SK-N-SH (cell line): ENCODE measurements around the gene EIF1AD. TPM values are rescaled to one million over a fixed set of nuclear protein-coding genes. Genes with fewer than 3 reads are reported as not detected.

Source experiments
- CTCF ChIA-PET: fragments of 300-600, 350-600 bp; formaldehyde crosslinking; extraction: SDS; loops from one replicate; lab custom pipeline; 2021; lab: Yijun Ruan, JAX
- POLR2A ChIA-PET: fragments of 350-600 bp; sonication (Branson Sonifier 250); formaldehyde crosslinking; extraction: SDS; loops from one replicate; lab custom pipeline; 2020; ENCODE audit warnings: antibody characterized with exemption, inconsistent platforms; lab: Yijun Ruan, JAX
- DNase-seq: peaks from one replicate; pipeline ENCODE4 v3.0.0; 2012
- H2AFZ ChIP-seq: fragments of 200-600 bp; sonication (generic); 2 replicates; pipeline ENCODE4 v1.8.1; 2016; ENCODE audit warnings: antibody characterized with exemption, mild to moderate bottlenecking, low read depth
- H3F3A ChIP-seq: fragments of 200-600 bp; sonication (generic); replicated peaks from 2 replicates; pipeline ENCODE3; 2016; ENCODE audit warnings: antibody characterized with exemption, mild to moderate bottlenecking; ENCODE audit not compliant: insufficient read depth
- H3K27ac ChIP-seq, 2 experiments: fragments of 200-500 bp in 1 of 2; fragments of 200-600 bp in 1 of 2; sonication (Bioruptor generic) in 1 of 2; sonication (generic), shearing (Covaris generic) in 1 of 2; 2 replicates each; pipeline versions ENCODE4 v1.5.1 to v1.6.1; 2014 to 2016; ENCODE audit warnings: low read depth in 2 of 2, inconsistent platforms in 1 of 2, low read length in 1 of 2, mild to moderate bottlenecking in 1 of 2, mixed read lengths in 1 of 2
- H3K27me3 ChIP-seq: fragments of 200-600 bp; sonication (generic), shearing (Covaris generic); 2 replicates; pipeline ENCODE4 v1.6.1; 2016; ENCODE audit warnings: mixed run types; ENCODE audit not compliant: insufficient read depth
- H3K36me3 ChIP-seq, 2 experiments: fragments of 200-500 bp in 1 of 2; fragments of 200-600 bp in 1 of 2; sonication (Bioruptor generic) in 1 of 2; sonication (generic) in 1 of 2; replicated peaks in 1 of 2; 2 replicates each; pipeline versions ENCODE3 to v1.5.1; 2014 to 2016; ENCODE audit warnings: low read length in 1 of 2, mild to moderate bottlenecking in 1 of 2; ENCODE audit not compliant: insufficient read depth in 2 of 2, control insufficient read depth in 1 of 2
- H3K4me1 ChIP-seq, 2 experiments: fragments of 200-500 bp in 1 of 2; fragments of 200-600 bp in 1 of 2; sonication (Bioruptor generic) in 1 of 2; sonication (generic), shearing (Covaris generic) in 1 of 2; 2 replicates each; pipeline versions ENCODE4 v1.5.1 to v1.6.1; 2014 to 2016; ENCODE audit warnings: low read depth in 1 of 2, low read length in 1 of 2, mixed run types in 1 of 2; ENCODE audit not compliant: insufficient read depth in 2 of 2, control insufficient read depth in 1 of 2
- H3K4me2 ChIP-seq: fragments of 200-600 bp; sonication (generic), shearing (Covaris generic); 2 replicates; pipeline ENCODE4 v1.6.1; 2017; ENCODE audit warnings: mixed run types
- H3K4me3 ChIP-seq, 2 experiments: fragments of 200-500 bp in 1 of 2; fragments of 200-600 bp in 1 of 2; sonication (Bioruptor generic) in 1 of 2; sonication (generic), shearing (Covaris generic) in 1 of 2; 2 replicates each; pipeline versions ENCODE4 v1.5.1 to v1.8.1; 2014 to 2016; ENCODE audit warnings: low read depth in 2 of 2, inconsistent platforms in 1 of 2, low read length in 1 of 2, mild to moderate bottlenecking in 1 of 2, mixed read lengths in 1 of 2, moderate library complexity in 1 of 2
- H3K79me2 ChIP-seq: fragments of 200-600 bp; sonication (generic); 2 replicates; pipeline ENCODE4 v1.8.1; 2017; ENCODE audit warnings: mild to moderate bottlenecking; ENCODE audit not compliant: insufficient read depth
- H3K9ac ChIP-seq: fragments of 200-600 bp; sonication (generic); 2 replicates; pipeline ENCODE4 v1.6.1; 2017; ENCODE audit warnings: mixed run types
- H3K9me2 ChIP-seq: fragments of 200-600 bp; sonication (generic); 2 replicates; pipeline ENCODE4 v1.6.1; 2017; ENCODE audit warnings: mixed run types
- H3K9me3 ChIP-seq: fragments of 200-600 bp; sonication (generic); 2 replicates; pipeline ENCODE4 v1.6.1; 2017; ENCODE audit warnings: mixed run types, mild to moderate bottlenecking, moderate library complexity
- H4K20me1 ChIP-seq: fragments of 200-600 bp; sonication (generic); 2 replicates; pipeline ENCODE4 v1.6.1; 2017; ENCODE audit warnings: mild to moderate bottlenecking, mixed run types; ENCODE audit not compliant: insufficient read depth
- CHD2 ChIP-seq: fragments of 150-350 bp; IDR thresholded peaks from 2 replicates; pipeline ENCODE4 v1.6.1; 2018; ENCODE audit warnings: low read length; ENCODE audit not compliant: partially characterized antibody
- CTCF ChIP-seq: fragments of 200-600 bp; sonication (generic); IDR thresholded peaks from 2 replicates; pipeline ENCODE4 v1.6.1; 2017; ENCODE audit warnings: antibody characterized with exemption, mild to moderate bottlenecking, moderate library complexity
- EP300 ChIP-seq, 2 experiments: IDR thresholded peaks; 2 replicates each; pipeline versions ENCODE4 v1.4.0 to v1.6.1; 2012; ENCODE audit warnings: borderline replicate concordance in 1 of 2, low read depth in 1 of 2, low read length in 1 of 2
- EZH2phosphoT487 ChIP-seq: fragments of 200-600 bp; sonication (generic); IDR thresholded peaks from 2 replicates; pipeline ENCODE4 v1.6.1; 2017; ENCODE audit warnings: low read depth, mixed run types, mild to moderate bottlenecking, antibody characterized with exemption, moderate library complexity, borderline replicate concordance
- FOXM1 ChIP-seq: IDR thresholded peaks from 2 replicates; pipeline ENCODE4 v1.4.0; 2012; ENCODE audit warnings: low read depth, mild to moderate bottlenecking
- GABPA ChIP-seq: IDR thresholded peaks from 2 replicates; pipeline ENCODE4 v1.4.0; 2012; ENCODE audit warnings: low read depth, mild to moderate bottlenecking
- GATA2 ChIP-seq: sonication (generic); formaldehyde crosslinking; IDR thresholded peaks from 2 replicates; pipeline ENCODE4 v1.5.0; 2020; ENCODE audit warnings: mild to moderate bottlenecking, missing genetic modification reagents
- IRF3 ChIP-seq: fragments of 150-350 bp; IDR thresholded peaks from 2 replicates; pipeline ENCODE4 v1.6.1; 2016; ENCODE audit warnings: mild to moderate bottlenecking, low read depth, low read length
- MAX ChIP-seq: IDR thresholded peaks from 2 replicates; pipeline ENCODE4 v1.4.0; 2012; ENCODE audit warnings: low read depth
- MEF2A ChIP-seq: IDR thresholded peaks from 2 replicates; pipeline ENCODE4 v1.4.0; 2012; ENCODE audit warnings: low read depth, borderline replicate concordance
- MXI1 ChIP-seq: IDR thresholded peaks from 2 replicates; pipeline ENCODE4 v1.6.1; 2012; ENCODE audit warnings: mild to moderate bottlenecking, low read depth, low read length, improper control_type of control experiment
- NFIC ChIP-seq: IDR thresholded peaks from 2 replicates; pipeline ENCODE4 v1.4.0; 2012; ENCODE audit warnings: borderline replicate concordance
- NRF1 ChIP-seq: IDR thresholded peaks from 2 replicates; pipeline ENCODE4 v1.6.1; 2012; ENCODE audit warnings: low read depth, mild to moderate bottlenecking, low read length
- PBX3 ChIP-seq: IDR thresholded peaks from 2 replicates; pipeline ENCODE4; 2012
- POLR2AphosphoS5 ChIP-seq: IDR thresholded peaks from 2 replicates; pipeline ENCODE4 v1.6.1; 2012; ENCODE audit warnings: low read depth, low read length
- RAD21 ChIP-seq: IDR thresholded peaks from 2 replicates; pipeline ENCODE4 v1.6.1; 2012; ENCODE audit warnings: mild to moderate bottlenecking, low read length
- RCOR1 ChIP-seq: fragments of 150-350 bp; IDR thresholded peaks from 2 replicates; pipeline ENCODE4 v1.6.1; 2017; ENCODE audit warnings: antibody characterized with exemption, low read length
- RFX5 ChIP-seq: IDR thresholded peaks from 2 replicates; pipeline ENCODE4 v1.6.1; 2012; ENCODE audit warnings: mild to moderate bottlenecking, improper control_type of control experiment, low read length
- USF2 ChIP-seq: fragments of 150-350 bp; IDR thresholded peaks from 2 replicates; pipeline ENCODE4 v1.6.1; 2017; ENCODE audit warnings: antibody characterized with exemption, low read length, low read depth, borderline replicate concordance
- YY1 ChIP-seq: IDR thresholded peaks from 2 replicates; pipeline ENCODE4 v1.4.0; 2012; ENCODE audit warnings: low read depth, mild to moderate bottlenecking
- ZBTB33 ChIP-seq: IDR thresholded peaks from 2 replicates; pipeline ENCODE4 v1.4.0; 2012; ENCODE audit warnings: low read depth, borderline replicate concordance
- WGBS: methylation state at CpG from one replicate; pipeline ENCODE4 v1.1.6; 2017; ENCODE audit warnings: low lambda C conversion rate; 5-methylcytosine and 5-hydroxymethylcytosine counted together
- polyA plus RNA-seq, 3 experiments: library from polyadenylated mRNA; depleted of rRNA; stranded (reverse); fragments of >200 nt; gene quantifications; 2 replicates each; pipeline ENCODE4 v1.2.3, GENCODE V29; 2012

EIF1AD gene
- polyA plus RNA-seq, 1 of the 3 experiments (the other 2 are of a cell fraction) = 28.9 TPM

GRCh38 chr11:66045177-66045639 is 43.3 kb upstream of the EIF1AD start (continued):
- TF ChIP-seq POLR2AphosphoS5 (no peak), PBX3 (no peak), FOXM1 (no peak)

- POLR2A ChIA-PET = interaction anchor here (0.6 to 2.0 kb wide), 4 partner anchors 10 to 42 kb away, joined by 3 to 11 read pairs (median 6); partner anchors contain the start of genes BANF1 and EIF1AD
- Histone ChIP-seq H3K27ac (no peak overlapping the region), H3K79me2 (no peaks in the 10 kb centered on the region), H3K27me3 (no peaks in the 10 kb centered on the region), H4K20me1 (no peaks in the 10 kb centered on the region), H3K4me1 (peaks cover 6 to 30% of the 10 kb centered on the region in 2 experiments; a peak in 1 of 4 replicates), H3F3A (peaks cover 12% of the 10 kb centered on the region), H3K4me2 (no peak overlapping the region), H3K36me3 (peaks cover 0 to 6% of the 10 kb centered on the region in 2 experiments), H3K4me3 (peak overlapping the region in 1 of 2 experiments; percentile 53; a peak in 1 of 4 replicates)
- 67% methylated on average over 6 of the region's 6 CpGs for WGBS
- TF ChIP-seq MEF2A = no peak
- no peak for TF ChIP-seq USF2
- no peak for TF ChIP-seq CTCF
- TF ChIP-seq EP300 (IDR thresholded peaks at IDR 0.05; ENCODE audit: borderline replicate concordance in 1 of 2, low read depth in 1 of 2, low read length in 1 of 2) = no peak
- no peak for TF ChIP-seq RCOR1
- TF ChIP-seq YY1 = no peak
- TF ChIP-seq GABPA = no peak
- TF ChIP-seq CHD2 = no peak
- no peak for TF ChIP-seq NFIC
- no peak for TF ChIP-seq EZH2phosphoT487
- no peak for TF ChIP-seq PBX3
- no peak for TF ChIP-seq ZBTB33
- TF ChIP-seq RAD21 = no peak
- TF ChIP-seq IRF3 = no peak
- TF ChIP-seq POLR2AphosphoS5 = no peak
- no peak for TF ChIP-seq GATA2 (CRISPR knock-in tag)
- no peak for TF ChIP-seq MAX
- TF ChIP-seq RFX5 = no peak
- TF ChIP-seq NRF1 = no peak
- TF ChIP-seq MXI1 = no peak
- TF ChIP-seq, all 33 proteins: peak for 0
- DNase-seq = no peak
- H3K9me3 ChIP-seq = no peaks in the 10 kb centered on the region
- H3K9ac ChIP-seq = no peak overlapping the region
- CTCF ChIA-PET = interaction anchor here (0.6 to 5.8 kb wide), 23 partner anchors 9 to 1113 kb away, joined by 3 to 46 read pairs (median 6); partner anchors contain the start of genes FIBP and PACS1
- H2AFZ ChIP-seq = no peak overlapping the region
- H3K9me2 ChIP-seq = no peaks in the 10 kb centered on the region
Measured at GRCh38 chr11:66044757-66045156, 42.8 kb upstream of the EIF1AD start.
